Suppressor macrophage treated with lipopolysaccharide for 4 hours (primary cell): Measurements from ENCODE around the gene ACSF3.

Experiments
- DNase-seq: peaks from one replicate; pipeline ENCODE4 v3.0.0-alpha.2; 2020

The ACSF3 gene

GRCh38 chr16:89093602-89094251 lies at the start of gene ACSF3:
ACSF3 (plus strand) TSS chr16:89093852; CDS start chr16:89100682, 6,830 bp downstream.
- peak; percentile 82 for DNase-seq

GRCh38 chr16:89044418-89045180 lies 49.1 kb upstream of the ACSF3 start:
- DNase-seq: no peak

- DNase-seq: no peak
These were observed 48.4 kb upstream of the ACSF3 start for GRCh38 chr16:89045181-89045815.

GRCh38 chr16:89045881-89046280 lies 47.8 kb upstream of the ACSF3 start:
- no peak for DNase-seq

GRCh38 chr16:89046491-89046890 lies 47.2 kb upstream of the ACSF3 start:
- DNase-seq: no peak

GRCh38 chr16:89047331-89048089 lies 46.1 kb upstream of the ACSF3 start:
- DNase-seq: no peak

- DNase-seq: no peak
These were observed 45.4 kb upstream of the ACSF3 start for GRCh38 chr16:89048090-89048725.

- no peak for DNase-seq
These were observed 44.7 kb upstream of the ACSF3 start for GRCh38 chr16:89048871-89049422.

- DNase-seq: no peak
These were observed 44.1 kb upstream of the ACSF3 start for GRCh38 chr16:89049484-89050118.

- DNase-seq: no peak
These were observed 43.4 kb upstream of the ACSF3 start for GRCh38 chr16:89050119-89050867.

- DNase-seq: no peak
These were observed 42.8 kb upstream of the ACSF3 start for GRCh38 chr16:89050868-89051311.

- DNase-seq: no peak
These were observed 42.0 kb upstream of the ACSF3 start for GRCh38 chr16:89051521-89052166.

GRCh38 chr16:89052191-89052889 lies 41.3 kb upstream of the ACSF3 start:
- DNase-seq: no peak

GRCh38 chr16:89052890-89053724 lies 40.5 kb upstream of the ACSF3 start:
- peak; percentile 69 for DNase-seq

- no peak for DNase-seq
These were observed 40.0 kb upstream of the ACSF3 start for GRCh38 chr16:89053725-89054029.

GRCh38 chr16:89054261-89054661 lies 39.4 kb upstream of the ACSF3 start:
- DNase-seq: no peak

- DNase-seq: no peak
These were observed 38.9 kb upstream of the ACSF3 start for GRCh38 chr16:89054714-89055113.

GRCh38 chr16:89055313-89055712 lies 38.3 kb upstream of the ACSF3 start:
- no peak for DNase-seq
